Testis (tissue), 3 donors: ENCODE measurements around the gene ZNF462. TPM values are rescaled to one million over a fixed set of nuclear protein-coding genes. Genes with fewer than 3 reads are reported as not detected.

Experiments
- DNase-seq: peaks from one replicate; pipeline ENCODE4 v3.0.0-alpha.2; 2019
- H3K27ac ChIP-seq, 2 donors: fragments of 200-600 bp; sonication (generic); one replicate each; pipeline ENCODE4 v1.5.1; 2019
- H3K27me3 ChIP-seq: fragments of 200-600 bp; sonication (generic); one replicate; pipeline ENCODE4 v1.5.1; 2019
- H3K36me3 ChIP-seq: fragments of 200-600 bp; sonication (generic); one replicate; pipeline ENCODE4 v1.5.1; 2017; ENCODE audit warnings: low read depth; ENCODE audit errors: missing control alignments
- H3K4me1 ChIP-seq: fragments of 200-600 bp; sonication (generic); one replicate; pipeline ENCODE4 v1.5.1; 2019
- H3K4me3 ChIP-seq, 2 donors: fragments of 200-600 bp; sonication (generic); one replicate each; pipeline ENCODE4 v1.5.1; 2017 to 2019
- H3K9me3 ChIP-seq: fragments of 200-600 bp; sonication (generic); one replicate; pipeline ENCODE4 v1.5.1; 2017
- CTCF ChIP-seq, 3 experiments: fragments of 450-650 bp in 2 of 3; fragments of 200-600 bp in 1 of 3; sonication (generic) in 1 of 3; IDR thresholded peaks; one replicate each; pipeline ENCODE4 v1.5.1; 2016 to 2019; ENCODE audit warnings: antibody characterized with exemption in 3 of 3, mild to moderate bottlenecking in 2 of 3, moderate library complexity in 1 of 3
- POLR2A ChIP-seq: fragments of 450-650 bp; IDR thresholded peaks from one replicate; pipeline ENCODE4 v1.6.1; 2017; ENCODE audit warnings: antibody characterized with exemption, mild to moderate bottlenecking, moderate library complexity
- WGBS, 2 donors: methylation state at CpG; one replicate each; pipeline ENCODE4 v1.1.5; 2018; 5-methylcytosine and 5-hydroxymethylcytosine counted together
- intact Hi-C: fragments of 100-400 bp; cut with DNase I; formaldehyde crosslinking; loops from one replicate; pipeline ENCODE4 v1.15.1; 2023; ENCODE audit warnings: low total_unique reads
- polyA plus RNA-seq: library from polyadenylated mRNA; stranded (reverse); fragments of 350-450 nt; fragmentation: Illumina TruSeq; extraction: RNeasy Lipid Tissue Mini Kit (QIAGEN cat#74804); gene quantifications from one replicate; pipeline ENCODE4 v1.2.3, GENCODE V29; 2014; ENCODE audit warnings: low read depth, low replicate concordance; ENCODE audit not compliant: insufficient read depth
- total RNA-seq, 2 donors: library from RNA; depleted of rRNA; stranded (reverse); fragments of >200 nt; gene quantifications; one replicate each; pipeline ENCODE4 v1.2.3, GENCODE V29; 2016

The ZNF462 gene
- total and polyA plus RNA-seq, 3 donors from 2014 or later, result 31.5 to 61.6 (median 53.2) TPM

- no peak for DNase-seq
- intact Hi-C loops, result no loop called here
Observed at GRCh38 chr9:106966481-106966880, 103.5 kb downstream of the ZNF462 start.

GRCh38 chr9:106969696-106970095 lies 106.7 kb downstream of the ZNF462 start:
- intact Hi-C loops, result no loop called here
- DNase-seq, result no peak
- Histone ChIP-seq H3K9me3 (no peaks in the 10 kb centered on the region), H3K4me1 (no peaks in the 10 kb centered on the region), H3K36me3 (no peaks in the 10 kb centered on the region), H3K27ac (no peak overlapping the region), H3K4me3 (no peak overlapping the region), H3K27me3 (no peaks in the 10 kb centered on the region)
- TF ChIP-seq POLR2A, result no peak
- no peak for TF ChIP-seq CTCF (IDR thresholded peaks at IDR 0.05)

More at GRCh38 chr9:106966481-106966880, 103.5 kb downstream of the ZNF462 start:
- H3K27me3 ChIP-seq, result no peaks in the 10 kb centered on the region
- 86 to 100% methylated on average over 1 of the region's 1 CpG for WGBS, 2 donors
- no peak overlapping the region for H3K4me3 ChIP-seq
- no peaks in the 10 kb centered on the region for H3K4me1 ChIP-seq
- no peaks in the 10 kb centered on the region for H3K9me3 ChIP-seq
- H3K36me3 ChIP-seq, result no peaks in the 10 kb centered on the region
- TF ChIP-seq CTCF (IDR thresholded peaks at IDR 0.05) (no peak), POLR2A (no peak)
- H3K27ac ChIP-seq, result no peak overlapping the region

GRCh38 chr9:106970219-106970975 lies 107.4 kb downstream of the ZNF462 start:
- Histone ChIP-seq H3K27ac (no peak overlapping the region), H3K4me3 (no peak overlapping the region), H3K27me3 (no peaks in the 10 kb centered on the region), H3K36me3 (no peaks in the 10 kb centered on the region), H3K4me1 (no peaks in the 10 kb centered on the region), H3K9me3 (no peaks in the 10 kb centered on the region)
- no peak for TF ChIP-seq POLR2A
- TF ChIP-seq CTCF (IDR thresholded peaks at IDR 0.05), result no peak
- intact Hi-C loops, result no loop called here
- no peak for DNase-seq
- 78 to 79% methylated on average over 9 of the region's 9 CpGs for WGBS, 2 donors

- no peaks in the 10 kb centered on the region for H3K9me3 ChIP-seq
- TF ChIP-seq CTCF (IDR thresholded peaks at IDR 0.05), result no peak
- TF ChIP-seq POLR2A, result no peak
- no peak overlapping the region for H3K4me3 ChIP-seq
- no peaks in the 10 kb centered on the region for H3K27me3 ChIP-seq
- intact Hi-C loops, result no loop called here
- no peak overlapping the region for H3K27ac ChIP-seq
- 83 to 92% methylated on average over 5 of the region's 5 CpGs for WGBS, 2 donors
- no peak for DNase-seq
- no peaks in the 10 kb centered on the region for H3K4me1 ChIP-seq
- no peaks in the 10 kb centered on the region for H3K36me3 ChIP-seq
Observed at GRCh38 chr9:106970976-106971457, 108.1 kb downstream of the ZNF462 start.

GRCh38 chr9:106972082-106972481 lies 109.1 kb downstream of the ZNF462 start:
- WGBS, 2 donors, result 94 to 98% methylated on average over 9 of the region's 9 CpGs

More at GRCh38 chr9:106972082-106972481, 109.1 kb downstream of the ZNF462 start:
- TF ChIP-seq CTCF (IDR thresholded peaks at IDR 0.05) (no peak), POLR2A (no peak)
- Histone ChIP-seq H3K4me1 (no peaks in the 10 kb centered on the region), H3K4me3 (no peak overlapping the region), H3K27ac (no peak overlapping the region), H3K9me3 (no peaks in the 10 kb centered on the region), H3K27me3 (no peaks in the 10 kb centered on the region), H3K36me3 (no peaks in the 10 kb centered on the region)
- no peak for DNase-seq
- intact Hi-C loops, result no loop called here
